Stimulated activated CD4-positive, alpha-beta T cell treated with anti-CD3 and anti-CD28 coated beads, Interleukin-4, amount 100 ng/mL, for 1 hour (primary cell): Measurements from ENCODE around the gene IRAK4.
"Not testable (repeated sequence)": the region's sequence is repeated elsewhere in the genome, so short reads cannot be mapped to it uniquely, and the experiment has no call there.

ENCODE experiments used
- DNase-seq: peaks from one replicate; pipeline ENCODE4 v3.0.0-alpha.2; 2020

The IRAK4 gene

GRCh38 chr12:43758728-43759563 is at the start of gene IRAK4, which contains the start of gene PUS7L:
TSS of gene IRAK4 (plus strand) at chr12:43758951. CDS start at chr12:43768112, 9,161 bp downstream.
TSS of gene PUS7L (minus strand) at chr12:43758790. CDS start at chr12:43755245, 3,545 bp downstream.
- DNase-seq, result peak; percentile 93

- DNase-seq, result no peak
Measured at GRCh38 chr12:43711348-43711747, 47.4 kb upstream of the IRAK4 start.

- DNase-seq, result no peak
Measured at GRCh38 chr12:43722621-43723020, 36.1 kb upstream of the IRAK4 start.

GRCh38 chr12:43723134-43723533 is 35.6 kb upstream of the IRAK4 start:
- DNase-seq, result no peak

- DNase-seq, result no peak
Measured at GRCh38 chr12:43728117-43728516, 30.6 kb upstream of the IRAK4 start.

GRCh38 chr12:43728698-43729097 is 30.1 kb upstream of the IRAK4 start:
- no peak for DNase-seq

GRCh38 chr12:43730283-43730682 is 28.5 kb upstream of the IRAK4 start:
- DNase-seq, result no peak

GRCh38 chr12:43733687-43734086 is 25.1 kb upstream of the IRAK4 start:
- DNase-seq, result no peak

GRCh38 chr12:43736927-43737440 is 21.8 kb upstream of the IRAK4 start:
- DNase-seq, result no peak

GRCh38 chr12:43737646-43738045 is 21.1 kb upstream of the IRAK4 start:
- no peak for DNase-seq

- DNase-seq, result no peak
Measured at GRCh38 chr12:43740511-43741100, 18.1 kb upstream of the IRAK4 start.

GRCh38 chr12:43742106-43742505 is 16.6 kb upstream of the IRAK4 start:
- no peak for DNase-seq

- DNase-seq, result no peak
Measured at GRCh38 chr12:43744826-43745225, 13.9 kb upstream of the IRAK4 start.

- no peak for DNase-seq
Measured at GRCh38 chr12:43749016-43749415, 9.7 kb upstream of the IRAK4 start.

- no peak for DNase-seq
Measured at GRCh38 chr12:43750814-43751213, 7.9 kb upstream of the IRAK4 start.

GRCh38 chr12:43751360-43751759 is 7.4 kb upstream of the IRAK4 start:
- DNase-seq, result not testable (repeated sequence)

GRCh38 chr12:43754015-43754414 is 4.7 kb upstream of the IRAK4 start:
- DNase-seq, result no peak

- DNase-seq, result no peak
Measured at GRCh38 chr12:43758247-43758727, 464 bp upstream of the IRAK4 start.

- DNase-seq, result no peak
Measured at GRCh38 chr12:43760396-43760795, 1.6 kb downstream of the IRAK4 start.

- DNase-seq, result no peak
Measured at GRCh38 chr12:43761500-43761899, 2.7 kb downstream of the IRAK4 start.

- no peak for DNase-seq
Measured at GRCh38 chr12:43762596-43762995, 3.8 kb downstream of the IRAK4 start.

- no peak for DNase-seq
Measured at GRCh38 chr12:43763769-43764168, 5.0 kb downstream of the IRAK4 start.

GRCh38 chr12:43764528-43764927 is 5.8 kb downstream of the IRAK4 start:
- DNase-seq, result no peak

- DNase-seq, result no peak
Measured at GRCh38 chr12:43766291-43766690, 7.5 kb downstream of the IRAK4 start.
